ENCODE measurements around the gene SFI1. TPM values are rescaled to one million over a fixed set of nuclear protein-coding genes. Genes with fewer than 3 reads are reported as not detected.

Gene SFI1
- total RNA-seq, 1 experiment from 2014 or later = 53.1 TPM

GRCh38 chr22:31449506-31449905, 46.8 kb upstream of the SFI1 start:
- BruUV-seq (replicated peaks) = no TSS peak
- H3K4me2 ChIP-seq (ENCODE audit: low read length) = no peak overlapping the region
- ChIA-PET POLR2A (no interaction called here), RAD21 (ENCODE audit: low non-redundant PET in 1 of 2, low total read pairs in 2 of 2, uncharacterized antibody in 2 of 2, unreplicated experiment in 2 of 2) (no interaction called here), CTCF (no interaction called here)
- no peak overlapping the region for H2AFZ ChIP-seq (ENCODE audit: low read depth, low read length, poor library complexity, severe bottlenecking)
- no peaks in the 10 kb centered on the region for H3K79me2 ChIP-seq (ENCODE audit: insufficient read depth, low read length)
- no peaks in the 10 kb centered on the region for H3K4me1 ChIP-seq (ENCODE audit: control insufficient read depth in 1 of 2, insufficient read depth in 2 of 2, low read length in 2 of 2)
- DNase-seq (ENCODE audit: low read depth, low spot score) (no peak), ATAC-seq (no peak)
- no peak overlapping the region for H3K27ac ChIP-seq (ENCODE audit: low read depth, low read length)
- H3K9me3 ChIP-seq (ENCODE audit: control insufficient read depth in 1 of 2, insufficient read depth in 1 of 2, low read depth in 1 of 2, low read length in 2 of 2) = no peaks in the 10 kb centered on the region
- H3K36me3 ChIP-seq (ENCODE audit: control insufficient read depth in 1 of 2, insufficient read depth in 2 of 2, low read length in 2 of 2) = peaks cover 7 to 13% of the 10 kb centered on the region in 2 experiments; a peak in 3 of 4 replicates
- intact Hi-C loops (cut with micrococcal nuclease) = no loop called here
- no peaks in the 10 kb centered on the region for H4K20me1 ChIP-seq (ENCODE audit: insufficient read depth)
- H3K9me2 ChIP-seq (ENCODE audit: insufficient read depth) = no peaks in the 10 kb centered on the region
- no peak overlapping the region for H3K4me3 ChIP-seq (replicated peaks in 1 of 2; ENCODE audit: low read depth in 1 of 2, low read length in 2 of 2)
- H3K9ac ChIP-seq (ENCODE audit: low read length) = no peak overlapping the region
- TF ChIP-seq ELF1 (IDR thresholded peaks at IDR 0.05; ENCODE audit: borderline replicate concordance, low read depth) (no peak), EZH2phosphoT487 (IDR thresholded peaks at IDR 0.05; ENCODE audit: borderline replicate concordance) (no peak), EGR1 (IDR thresholded peaks at IDR 0.05; ENCODE audit: low read depth) (no peak), TCF7L2 (IDR thresholded peaks at IDR 0.05; ENCODE audit: borderline replicate concordance, extremely low read depth, insufficient read depth, insufficient read length) (no peak), CTCF (IDR thresholded peaks at IDR 0.05 in 2 of 3, conservative IDR thresholded peaks at IDR 0.05 in 1 of 3; ENCODE audit: borderline replicate concordance in 1 of 3, insufficient read depth in 1 of 3, low read depth in 2 of 3, low read length in 2 of 3) (no peak), MAX (IDR thresholded peaks at IDR 0.05) (no peak), CEBPB (IDR thresholded peaks at IDR 0.05; ENCODE audit: low read depth) (no peak), EZH2 (IDR thresholded peaks at IDR 0.05) (no peak), RAD21 (IDR thresholded peaks at IDR 0.05; ENCODE audit: low read depth) (no peak), SIN3A (IDR thresholded peaks at IDR 0.05; ENCODE audit: low read depth) (no peak)
- no peaks in the 10 kb centered on the region for H3K27me3 ChIP-seq (ENCODE audit: insufficient read depth, low read length)

Data from HCT116 (cell line).